PC-3 (cell line): ENCODE data around the gene PLCB4.

ENCODE experiments used
- CTCF ChIP-seq: fragments of 300-600 bp; sonication (generic); conservative IDR thresholded peaks from 2 replicates; pipeline ENCODE4 v1.5.1; 2017; ENCODE audit warnings: antibody characterized with exemption, low read depth, mild to moderate bottlenecking, low read length
- EZH2 ChIP-seq: fragments of 300-600 bp; sonication (generic); IDR thresholded peaks from one replicate; pipeline ENCODE4 v1.6.1; 2017; ENCODE audit warnings: antibody characterized with exemption, mild to moderate bottlenecking, low read length; ENCODE audit not compliant: unreplicated experiment

- TF ChIP-seq CTCF = no peak
- TF ChIP-seq EZH2 = no peak
These were observed 217.9 kb downstream of the PLCB4 start for GRCh38 chr20:9286501-9287461.
